Erythroblast (primary cell): ENCODE measurements around the gene CCR8.
A peak's percentile ranks its signal among the peaks of the same experiment; 100 is the strongest.
"Not testable (repeated sequence)": the region's sequence is repeated elsewhere in the genome, so short reads cannot be mapped to it uniquely, and the experiment has no call there.

Source experiments
- DNase-seq, 2 experiments: peaks; one replicate each; lab custom pipeline; 2025; lab: John Stamatoyannopoulos, UW
- GATA1 ChIP-seq: IDR thresholded peaks from 2 replicates; pipeline ENCODE4 v1.6.1; 2011; ENCODE audit warnings: low read depth, mild to moderate bottlenecking, control low read depth, low read length, moderate library complexity
- POLR2A ChIP-seq: IDR thresholded peaks from 2 replicates; pipeline ENCODE4 v1.6.1; 2011; ENCODE audit warnings: mild to moderate bottlenecking, low read length

CCR8 gene

DNA sequence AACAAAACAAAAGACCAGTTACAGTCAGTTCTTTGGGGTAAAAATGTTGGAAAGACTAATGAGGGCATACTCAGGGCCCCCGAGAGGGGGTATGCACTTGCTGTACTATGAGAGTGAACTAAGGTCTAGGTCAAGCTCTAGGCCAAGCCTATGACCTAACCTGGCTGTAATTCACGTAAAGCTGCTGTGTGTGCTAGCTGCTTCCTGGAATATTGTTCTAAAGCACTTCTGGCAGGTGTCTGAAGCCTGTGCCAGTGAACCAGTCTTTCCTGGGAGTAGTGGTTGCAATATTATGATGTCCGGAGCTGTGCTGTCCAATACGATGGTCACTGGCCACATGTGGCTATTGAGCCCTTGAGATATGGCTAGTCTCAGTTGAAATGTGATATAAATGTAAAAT is 36.5 kb upstream of the CCR8 start:
- TF ChIP-seq POLR2A (no peak), GATA1 (no peak)
- DNase-seq, result no peak

DNA sequence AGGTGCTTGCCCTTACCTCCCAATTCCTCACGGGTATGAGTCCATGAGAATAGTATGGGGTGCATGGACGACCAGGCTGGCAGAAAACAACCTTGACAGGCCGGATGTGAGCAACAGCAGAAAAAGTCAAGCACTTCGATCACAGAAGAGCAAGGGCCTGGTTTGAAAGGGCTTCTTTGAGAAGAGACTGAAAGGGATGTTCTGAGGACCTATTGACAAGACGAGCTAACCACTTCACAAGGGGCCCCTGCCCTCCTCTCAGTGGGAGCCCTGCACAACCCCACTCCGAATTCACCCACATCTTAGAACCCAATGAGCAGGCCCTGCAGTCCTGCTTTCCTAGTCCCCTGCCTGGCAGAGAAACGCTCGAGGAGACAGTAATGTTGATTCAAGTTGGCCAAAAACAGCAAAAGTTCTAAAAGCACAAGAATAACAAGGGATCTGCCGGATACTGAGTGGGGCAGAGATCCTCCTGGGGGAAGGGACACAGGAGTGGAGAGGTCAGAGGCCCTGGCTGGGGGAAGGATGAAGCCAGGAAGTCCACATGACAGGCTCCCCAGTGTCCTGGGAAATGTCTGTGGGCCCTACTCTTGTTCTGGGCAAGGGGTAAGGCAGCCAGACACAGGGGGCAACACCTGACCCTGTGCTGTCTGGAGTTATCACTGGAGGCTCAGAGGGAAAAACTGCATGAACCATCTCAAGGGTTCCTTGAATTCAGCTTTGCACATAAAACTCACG is 34.9 kb upstream of the CCR8 start:
- TF ChIP-seq GATA1 (no peak), POLR2A (no peak)
- DNase-seq, result no peak

DNA sequence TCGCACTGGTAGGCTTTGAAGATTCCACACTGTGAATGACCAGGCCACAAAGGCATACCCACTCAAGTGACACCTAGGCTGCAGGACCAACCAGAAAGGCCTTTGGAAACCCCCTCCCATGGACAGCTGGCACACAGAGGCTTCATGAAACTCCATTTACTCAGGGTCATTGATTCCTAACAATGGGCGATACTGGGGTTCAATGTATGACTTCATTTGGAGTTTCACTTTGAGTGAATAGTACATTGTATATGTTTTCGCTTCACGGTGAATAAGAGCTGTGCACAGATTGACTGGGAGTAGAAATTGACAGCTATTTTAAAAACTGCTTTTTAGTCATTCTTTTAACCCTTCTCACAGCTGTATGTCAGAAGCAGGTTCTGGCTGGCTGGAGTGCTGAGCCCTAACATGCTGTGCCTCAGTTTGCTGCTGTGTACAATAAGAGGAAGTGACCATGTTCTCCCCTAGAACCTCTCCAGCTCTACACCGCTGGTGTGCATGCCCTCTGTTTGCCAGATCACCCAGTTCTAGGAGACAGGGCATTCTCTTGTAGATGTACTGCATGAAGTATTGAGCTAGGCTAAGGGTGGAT is 34.2 kb upstream of the CCR8 start:
- TF ChIP-seq POLR2A (no peak), GATA1 (no peak)
- no peak for DNase-seq

DNA sequence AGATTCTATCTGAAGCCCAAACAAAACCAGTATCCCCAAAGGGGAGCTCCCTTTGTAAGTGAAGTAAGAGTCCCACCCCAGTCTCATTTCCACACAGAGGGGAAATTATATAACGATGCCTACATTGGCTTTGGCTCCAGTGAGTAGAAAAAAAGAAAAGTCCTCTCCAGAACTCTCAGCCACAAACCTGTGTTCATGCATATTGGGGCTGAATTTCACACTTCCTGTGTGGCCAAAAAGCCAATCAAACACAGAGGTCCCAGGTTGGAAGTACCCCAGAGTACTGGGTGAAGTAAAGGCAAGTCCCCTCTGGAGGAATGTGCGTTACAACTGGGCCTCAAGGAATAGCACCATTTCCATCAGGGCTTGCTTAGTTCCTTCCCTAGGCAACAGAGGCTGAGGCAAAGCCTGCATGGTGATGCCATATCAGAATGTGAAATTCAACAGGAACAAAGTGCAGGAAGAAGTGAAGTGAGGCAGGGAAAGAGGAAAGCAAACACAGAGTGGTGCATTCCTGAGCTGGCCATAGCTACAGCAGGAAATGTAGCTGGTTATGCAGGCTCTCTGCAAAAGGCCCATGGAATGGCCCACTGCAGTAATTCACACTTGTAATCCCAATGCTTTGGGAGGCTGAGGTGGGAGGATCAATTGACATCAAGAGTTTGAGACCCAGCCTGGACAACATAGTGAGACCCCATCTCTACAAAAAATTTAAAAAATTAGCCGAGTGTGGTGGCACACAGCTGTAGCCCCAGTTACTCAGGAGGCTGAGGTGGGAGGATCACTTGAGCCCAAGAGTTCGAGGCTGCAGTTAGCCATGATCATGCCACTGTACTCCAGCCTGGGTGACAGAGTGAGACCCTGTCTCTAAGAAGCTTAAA is 33.1 kb upstream of the CCR8 start:
- no peak for TF ChIP-seq GATA1
- TF ChIP-seq POLR2A, result no peak
- DNase-seq, result no peak

DNA sequence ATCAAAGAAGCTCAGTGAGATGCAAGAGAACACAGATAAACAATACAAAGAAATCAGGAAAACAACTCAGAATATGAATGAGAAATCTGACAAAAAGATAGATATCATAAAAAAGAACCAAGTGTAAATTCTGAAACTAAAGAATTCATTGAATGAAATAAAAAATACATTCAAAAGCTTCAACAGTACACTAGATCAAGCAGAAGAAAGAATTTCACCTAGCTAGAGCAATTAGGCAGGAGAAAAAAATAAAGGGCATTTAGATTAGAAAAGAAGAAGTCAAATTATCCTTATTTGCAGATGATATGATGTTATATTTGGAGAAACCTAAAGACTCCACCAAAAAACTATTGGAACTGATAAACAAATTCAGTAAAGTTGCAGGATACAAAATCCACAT is 30.2 kb upstream of the CCR8 start:
- no peak for DNase-seq
- TF ChIP-seq POLR2A (no peak), GATA1 (no peak)

DNA sequence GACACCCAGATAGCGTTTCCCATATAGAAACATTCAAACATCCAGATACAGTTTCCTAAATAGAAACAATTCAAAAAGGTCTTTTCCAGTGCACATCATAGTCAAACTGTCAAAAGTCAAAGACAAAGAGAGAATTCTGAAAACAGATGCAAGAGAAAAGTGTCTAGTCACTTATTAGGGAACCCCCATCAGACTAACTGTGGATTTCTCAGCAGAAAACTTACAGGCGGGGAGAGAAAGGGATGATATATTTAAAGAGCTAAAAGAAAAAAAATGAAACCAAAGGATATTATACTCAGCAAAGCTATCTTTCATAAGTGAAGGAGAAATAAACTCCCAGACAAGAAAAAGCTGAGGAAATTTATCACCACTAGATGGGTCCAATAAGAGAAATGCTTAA is 27.3 kb upstream of the CCR8 start:
- DNase-seq, result no peak

DNA sequence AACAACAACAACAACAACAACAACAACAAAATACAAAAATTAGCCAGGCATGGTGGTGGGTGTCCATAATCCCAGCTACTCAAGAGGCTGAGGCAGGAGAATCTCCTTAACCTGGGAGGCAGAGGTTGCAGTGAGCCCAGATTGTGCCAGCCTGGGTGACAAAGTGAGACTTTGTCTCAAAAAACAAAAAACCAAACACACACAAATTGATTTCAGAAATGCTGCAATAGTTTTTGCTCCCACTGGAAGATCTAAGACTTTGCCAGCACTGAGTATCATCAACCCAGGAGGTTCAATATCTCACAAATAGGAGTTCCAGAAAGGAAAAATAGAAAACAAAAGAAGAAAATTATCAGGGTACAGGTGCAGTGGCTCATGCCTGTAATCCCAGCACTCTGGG is 16.2 kb upstream of the CCR8 start:
- no peak for TF ChIP-seq GATA1
- no peak for TF ChIP-seq POLR2A
- no peak for DNase-seq

More for the DNA sequence above, 27.3 kb upstream of the CCR8 start:
- TF ChIP-seq POLR2A (no peak), GATA1 (no peak)

DNA sequence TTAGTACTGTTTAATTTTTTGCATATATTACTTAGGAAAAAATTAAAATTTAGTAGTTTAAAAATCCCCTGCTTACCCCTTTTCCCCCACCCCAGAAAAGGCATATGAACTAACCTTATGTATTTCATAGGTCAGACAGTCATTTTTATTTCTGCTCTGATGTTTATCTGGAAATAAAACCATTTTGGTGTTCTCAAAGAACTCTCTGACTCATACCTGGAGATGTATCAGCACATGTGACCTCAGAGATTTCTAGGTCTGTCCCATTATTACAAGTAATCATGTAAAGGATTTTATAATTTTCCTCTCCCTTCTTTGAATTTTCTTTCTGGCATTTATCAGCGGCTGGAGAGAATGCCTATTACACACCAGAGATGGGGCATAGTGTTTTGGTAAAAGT is 14.1 kb upstream of the CCR8 start:
- no peak for DNase-seq
- TF ChIP-seq GATA1, result no peak
- no peak for TF ChIP-seq POLR2A

DNA sequence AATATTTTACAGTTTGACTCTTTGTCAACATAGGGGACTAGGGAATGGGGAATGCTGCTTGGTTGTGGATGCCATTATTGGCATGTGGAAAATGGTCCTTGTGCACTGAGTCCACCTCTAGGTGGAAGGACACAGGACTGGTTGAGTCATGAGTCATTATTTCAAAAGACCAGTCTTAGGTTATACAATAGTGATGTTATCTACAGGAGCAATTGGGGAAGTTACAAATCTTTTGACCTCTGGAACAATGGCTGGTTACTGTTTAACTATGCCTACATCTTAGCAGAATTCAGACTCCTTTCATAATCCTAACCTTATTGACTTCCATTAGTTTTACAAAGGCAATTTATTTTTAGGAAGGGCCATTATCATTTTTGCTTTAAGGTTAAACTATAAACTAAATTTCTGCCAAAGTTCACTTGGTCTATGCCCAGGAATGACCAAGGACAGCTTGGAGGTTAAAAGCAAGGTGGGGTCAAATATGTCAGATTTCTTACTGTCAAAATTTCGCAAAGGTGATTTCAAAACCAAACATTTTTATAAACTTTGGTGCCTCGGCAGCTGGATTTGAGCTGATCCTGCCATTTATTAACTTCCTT is 11.8 kb upstream of the CCR8 start:
- TF ChIP-seq POLR2A (no peak), GATA1 (no peak)
- DNase-seq, result no peak

DNA sequence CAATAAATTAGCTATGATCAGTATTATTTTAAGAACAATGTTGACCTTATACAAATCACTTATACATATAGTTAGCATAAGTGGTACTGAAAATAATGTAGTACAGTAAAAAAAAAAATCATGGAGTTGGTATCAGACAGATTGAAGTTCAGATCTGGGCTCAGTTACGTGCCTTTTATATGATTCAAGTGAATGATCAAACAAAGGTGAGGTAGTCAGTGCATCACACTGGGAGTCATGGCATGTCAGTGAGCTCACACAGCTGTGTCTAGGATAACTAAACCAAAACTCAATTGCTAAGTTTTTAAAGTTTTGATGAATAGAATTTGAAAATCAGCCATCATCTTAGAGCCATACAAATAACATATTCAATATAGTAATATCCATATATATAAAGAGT is 11.2 kb upstream of the CCR8 start:
- TF ChIP-seq GATA1 (no peak), POLR2A (no peak)
- DNase-seq, result no peak

DNA sequence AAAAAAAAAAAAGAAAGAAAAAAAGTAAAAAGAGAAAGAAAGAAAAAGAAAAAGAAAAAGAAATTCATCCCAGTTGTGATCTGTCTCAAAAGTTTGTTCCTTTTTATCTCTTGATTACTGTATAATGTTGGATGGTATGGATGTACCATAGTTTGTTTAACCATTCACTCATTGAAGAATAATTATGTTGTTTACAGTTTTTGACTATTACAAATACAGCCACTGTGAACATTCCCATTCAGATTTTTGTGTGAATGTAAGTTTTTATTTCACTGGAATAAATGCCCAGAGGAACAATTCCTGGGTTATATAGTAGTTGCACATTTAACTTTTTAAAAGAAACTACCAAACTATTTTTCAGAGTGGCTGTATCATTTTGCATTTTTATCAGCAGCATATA is 10.3 kb upstream of the CCR8 start:
- TF ChIP-seq GATA1 (no peak), POLR2A (no peak)
- DNase-seq, result no peak

DNA sequence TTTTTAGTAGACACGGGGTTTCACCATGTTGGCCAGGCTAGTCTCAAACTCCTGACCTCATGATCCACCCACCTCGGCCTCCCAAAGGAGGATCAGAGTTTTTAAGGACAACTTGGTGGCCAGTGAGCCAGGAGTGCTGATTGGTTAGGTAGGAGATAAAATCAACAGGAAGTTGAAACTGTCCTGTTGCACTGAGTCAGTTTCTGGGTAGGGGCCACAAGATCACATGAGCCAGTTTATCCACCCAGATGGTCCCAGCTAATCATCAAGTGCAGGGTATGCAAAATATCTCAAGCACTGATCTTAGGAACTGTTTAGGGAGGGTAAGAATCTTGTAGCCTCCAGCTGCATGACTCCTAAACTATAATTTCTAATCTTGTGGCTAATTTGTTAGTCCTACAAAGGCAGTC is 7.9 kb upstream of the CCR8 start:
- DNase-seq, result peak; percentile 40 to 74

DNA sequence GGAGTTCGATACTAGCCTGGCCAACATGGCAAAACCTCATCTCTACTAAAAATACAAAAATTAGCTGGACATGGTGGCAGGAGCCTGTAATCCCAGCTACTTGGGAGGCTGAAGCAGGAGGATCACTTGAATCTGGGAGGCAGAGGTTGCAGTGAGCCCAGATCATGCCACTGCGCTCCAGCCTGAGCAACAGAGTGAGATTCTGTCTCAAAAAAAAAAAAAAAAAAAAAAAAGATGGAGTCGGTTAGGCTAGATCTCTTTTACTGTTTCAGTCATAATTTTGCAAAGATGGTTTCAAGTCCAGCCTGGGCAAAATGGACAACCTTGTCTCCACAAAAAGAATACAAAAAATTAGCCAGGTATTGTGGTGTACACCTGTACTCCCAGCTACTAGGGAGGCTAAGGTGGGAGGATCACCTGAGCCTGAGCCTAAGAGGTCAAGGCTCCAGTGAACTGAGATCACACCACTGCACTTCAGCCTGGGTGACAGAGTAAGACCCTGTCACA is 7.2 kb upstream of the CCR8 start:
- not testable (repeated sequence) for DNase-seq

DNA sequence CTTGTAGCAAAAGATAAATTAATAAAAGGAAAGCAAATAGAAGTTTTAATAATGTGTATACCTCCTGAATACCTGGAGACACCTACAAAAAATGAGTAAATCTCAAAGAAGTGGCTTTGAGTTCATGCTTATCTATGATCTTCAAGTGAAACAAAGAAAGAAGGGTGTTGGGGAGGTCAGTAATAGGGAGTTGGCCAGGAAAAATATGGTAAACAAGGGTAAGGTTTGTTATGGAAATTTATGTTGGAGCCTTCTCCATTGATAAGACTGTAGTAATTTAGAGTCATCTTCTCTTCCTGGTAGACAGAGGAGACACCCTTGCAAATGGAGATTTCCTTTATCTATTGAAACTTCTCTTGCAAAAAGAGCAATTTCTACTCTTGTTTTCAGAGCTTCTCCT is 6.6 kb upstream of the CCR8 start:
- no peak for DNase-seq
- no peak for TF ChIP-seq POLR2A
- no peak for TF ChIP-seq GATA1
